ENCODE results near the gene TRABD.

The TRABD gene

DNA sequence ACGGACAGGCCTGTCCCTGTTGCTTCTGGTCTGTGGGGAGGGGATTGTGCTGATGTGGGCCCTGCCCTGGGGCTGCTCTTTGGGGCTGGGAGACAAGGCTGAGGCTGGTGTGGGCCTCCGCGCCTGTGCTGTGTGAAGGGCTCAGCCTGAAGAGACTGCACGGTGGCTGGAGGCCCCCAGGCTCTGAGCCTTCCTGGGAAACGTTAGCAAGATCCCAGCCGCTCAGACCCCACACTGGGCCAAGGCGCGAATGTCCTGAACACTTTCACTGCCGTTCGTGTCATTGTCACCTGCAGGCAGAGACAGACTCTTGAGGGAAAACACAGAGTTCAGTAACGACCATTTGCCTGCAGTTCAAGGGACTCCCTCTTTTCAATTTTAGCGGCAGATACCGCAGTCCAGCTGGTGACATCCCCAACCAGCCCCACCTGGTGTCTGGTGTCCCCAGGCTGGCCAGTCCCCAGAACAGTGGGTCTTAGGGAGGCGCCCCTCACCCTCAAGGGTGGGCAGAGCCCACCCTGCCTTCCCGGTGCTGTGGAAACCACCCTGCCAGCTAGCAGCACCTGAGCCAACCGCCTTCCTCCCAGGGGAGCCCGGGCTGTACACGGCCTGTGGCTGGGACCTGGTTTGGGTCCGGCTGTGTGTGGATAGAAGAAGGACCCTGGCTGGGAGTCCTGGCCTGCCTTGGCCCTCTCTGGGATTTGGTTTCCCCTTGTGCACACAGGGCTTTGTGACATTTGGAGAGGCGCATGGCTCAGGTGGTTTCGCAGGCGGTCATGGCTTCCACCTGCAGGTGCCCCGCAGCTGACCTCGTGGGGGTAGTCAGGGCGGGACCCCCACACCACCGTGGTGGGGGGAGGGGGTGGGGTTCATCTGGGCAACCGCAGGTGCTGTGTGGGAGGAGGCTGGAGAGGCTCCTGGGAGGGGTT is 9.5 kb upstream of the TRABD start:
- DNase-seq: no peak

DNA sequence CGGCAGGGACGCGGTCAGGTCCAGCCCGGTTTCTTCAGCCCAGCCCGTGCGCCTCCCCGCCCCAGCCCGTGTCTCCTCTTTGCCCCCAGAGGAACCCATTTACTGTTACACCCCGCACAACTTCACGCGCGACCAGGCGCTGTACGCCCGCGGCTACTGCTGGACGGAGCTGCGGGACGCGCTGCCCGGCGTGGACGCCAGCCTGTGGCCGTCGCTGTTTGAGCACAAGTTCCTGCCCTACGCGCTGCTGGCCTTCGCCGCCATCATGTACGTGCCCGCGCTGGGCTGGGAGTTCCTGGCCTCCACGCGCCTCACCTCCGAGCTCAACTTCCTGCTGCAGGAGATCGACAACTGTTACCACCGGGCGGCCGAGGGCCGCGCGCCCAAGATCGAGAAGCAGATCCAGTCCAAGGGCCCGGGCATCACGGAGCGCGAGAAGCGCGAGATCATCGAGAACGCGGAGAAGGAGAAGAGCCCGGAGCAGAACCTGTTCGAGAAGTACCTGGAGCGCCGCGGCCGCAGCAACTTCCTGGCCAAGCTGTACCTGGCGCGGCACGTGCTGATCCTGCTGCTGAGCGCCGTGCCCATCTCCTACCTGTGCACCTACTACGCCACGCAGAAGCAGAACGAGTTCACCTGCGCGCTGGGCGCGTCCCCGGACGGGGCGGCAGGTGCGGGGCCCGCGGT is 8.7 kb upstream of the TRABD start:
- no peak for DNase-seq

DNA sequence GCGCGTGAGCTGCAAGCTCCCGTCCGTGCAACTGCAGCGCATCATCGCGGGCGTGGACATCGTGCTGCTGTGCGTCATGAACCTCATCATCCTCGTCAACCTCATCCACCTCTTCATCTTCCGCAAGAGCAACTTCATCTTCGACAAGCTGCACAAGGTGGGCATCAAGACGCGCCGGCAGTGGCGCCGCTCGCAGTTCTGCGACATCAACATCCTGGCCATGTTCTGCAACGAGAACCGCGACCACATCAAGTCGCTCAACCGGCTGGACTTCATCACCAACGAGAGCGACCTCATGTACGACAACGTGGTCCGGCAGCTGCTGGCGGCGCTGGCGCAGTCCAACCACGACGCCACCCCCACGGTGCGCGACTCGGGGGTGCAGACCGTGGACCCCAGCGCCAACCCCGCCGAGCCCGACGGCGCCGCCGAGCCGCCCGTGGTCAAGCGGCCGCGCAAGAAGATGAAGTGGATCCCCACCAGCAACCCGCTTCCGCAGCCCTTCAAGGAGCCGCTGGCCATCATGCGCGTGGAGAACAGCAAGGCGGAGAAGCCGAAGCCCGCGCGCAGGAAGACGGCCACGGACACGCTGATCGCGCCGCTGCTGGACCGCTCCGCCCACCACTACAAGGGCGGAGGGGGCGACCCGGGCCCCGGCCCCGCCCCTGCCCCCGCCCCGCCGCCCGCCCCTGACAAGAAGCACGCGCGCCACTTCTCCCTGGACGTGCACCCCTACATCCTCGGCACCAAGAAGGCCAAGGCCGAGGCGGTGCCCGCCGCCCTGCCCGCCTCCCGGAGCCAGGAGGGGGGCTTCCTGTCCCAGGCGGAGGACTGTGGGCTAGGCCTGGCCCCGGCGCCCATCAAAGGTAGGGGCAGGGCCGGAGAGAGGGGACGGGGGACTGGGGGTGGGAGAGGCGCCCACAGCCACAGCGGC is 7.9 kb upstream of the TRABD start:
- DNase-seq: no peak

DNA sequence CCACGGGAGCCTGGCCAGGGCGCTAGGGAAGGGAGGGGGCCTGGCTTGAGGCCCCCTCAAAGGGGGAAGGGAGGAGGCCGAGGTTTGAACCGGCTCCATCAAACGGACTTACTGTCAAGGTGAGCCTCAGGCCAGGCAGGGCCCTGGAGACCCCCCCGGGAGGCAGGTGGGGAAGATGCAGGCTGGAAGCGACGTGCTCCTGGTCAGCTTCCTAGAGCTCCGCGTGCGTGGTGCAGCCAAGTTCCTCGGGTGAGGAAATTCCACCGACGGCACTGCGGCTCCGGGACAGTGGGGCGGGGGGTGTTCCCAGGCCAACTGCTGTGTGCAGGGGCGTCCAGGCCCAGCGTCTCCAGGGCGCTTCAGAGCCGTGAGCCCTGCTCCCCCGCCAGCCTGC is 7.2 kb upstream of the TRABD start:
- no peak for DNase-seq

DNA sequence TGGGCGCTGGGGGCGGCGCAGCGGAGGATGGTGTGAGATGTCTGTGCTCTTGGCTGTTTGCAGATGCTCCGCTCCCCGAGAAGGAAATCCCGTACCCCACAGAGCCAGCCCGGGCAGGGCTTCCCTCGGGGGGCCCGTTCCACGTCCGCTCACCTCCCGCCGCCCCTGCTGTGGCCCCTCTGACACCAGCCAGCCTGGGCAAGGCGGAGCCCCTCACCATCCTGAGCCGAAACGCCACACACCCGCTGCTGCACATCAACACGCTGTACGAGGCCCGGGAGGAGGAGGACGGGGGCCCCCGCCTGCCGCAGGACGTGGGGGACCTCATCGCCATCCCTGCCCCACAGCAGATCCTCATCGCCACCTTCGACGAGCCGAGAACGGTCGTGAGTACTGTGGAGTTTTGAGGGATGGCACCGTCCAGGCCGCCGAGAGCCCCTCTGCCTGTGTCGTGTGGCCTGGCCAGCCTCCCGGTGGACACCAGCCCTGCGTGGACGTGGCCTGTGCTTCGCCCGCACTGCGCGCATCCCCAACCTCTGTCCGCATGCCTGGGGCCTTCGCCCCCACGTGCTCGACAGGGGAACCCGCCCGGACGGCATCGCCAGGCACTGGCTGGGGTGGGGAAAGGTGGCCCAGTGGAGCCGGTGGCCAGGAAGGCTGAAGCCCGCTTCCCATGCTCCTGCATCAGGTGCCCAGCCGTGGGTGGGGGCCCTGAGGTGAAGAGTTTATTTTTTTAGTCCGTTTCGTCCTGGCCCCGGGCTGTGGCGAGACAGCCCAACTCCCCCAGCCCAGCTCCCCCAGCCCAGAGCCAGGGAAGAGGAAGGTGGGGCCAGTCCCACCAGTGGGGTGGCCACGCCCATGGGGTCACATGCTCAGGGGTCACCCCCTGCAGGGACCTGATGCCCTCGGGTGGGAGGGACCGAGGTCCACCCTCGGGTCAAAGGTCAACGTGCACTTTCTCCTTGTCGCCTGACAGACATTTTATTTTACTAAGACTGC is 6.5 kb upstream of the TRABD start:
- no peak for DNase-seq

DNA sequence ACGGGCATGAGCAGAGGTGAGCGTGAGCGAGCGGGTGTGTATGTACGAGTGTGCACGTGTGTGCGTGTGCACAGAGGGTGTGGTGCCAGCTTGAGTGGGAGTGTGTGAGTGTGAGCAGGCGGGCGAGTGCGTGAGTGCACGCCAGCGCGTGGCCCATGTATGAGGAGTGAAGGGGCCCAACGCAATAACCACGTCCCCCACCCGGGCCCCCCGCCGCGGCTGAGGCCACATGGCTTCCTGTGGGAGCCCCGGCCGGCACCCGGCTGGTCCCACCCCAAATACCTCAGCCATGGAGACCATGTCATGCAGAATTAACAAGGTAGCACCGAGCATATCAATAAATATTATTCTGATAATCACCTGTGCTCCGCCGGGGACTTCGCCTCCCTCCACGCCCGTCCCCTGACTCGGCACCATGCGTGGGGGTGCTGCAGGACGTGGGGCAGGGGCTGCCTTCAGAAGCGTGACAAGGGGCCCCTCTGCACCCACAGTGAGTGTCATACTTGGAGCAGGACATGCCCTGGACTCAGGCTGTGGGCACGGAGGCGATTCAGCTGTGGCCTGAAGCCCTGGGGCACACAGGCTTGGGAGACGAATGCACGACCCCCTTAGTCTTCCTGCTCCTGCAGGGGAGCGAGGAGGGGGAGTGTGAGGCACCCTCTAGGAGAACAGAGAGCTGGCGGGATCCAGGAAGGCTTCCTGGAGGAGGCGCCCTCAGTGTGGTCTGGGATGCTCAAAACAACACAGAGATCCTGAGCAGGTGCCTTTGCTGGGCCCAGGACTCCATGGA is 5.6 kb upstream of the TRABD start:
- DNase-seq: no peak

DNA sequence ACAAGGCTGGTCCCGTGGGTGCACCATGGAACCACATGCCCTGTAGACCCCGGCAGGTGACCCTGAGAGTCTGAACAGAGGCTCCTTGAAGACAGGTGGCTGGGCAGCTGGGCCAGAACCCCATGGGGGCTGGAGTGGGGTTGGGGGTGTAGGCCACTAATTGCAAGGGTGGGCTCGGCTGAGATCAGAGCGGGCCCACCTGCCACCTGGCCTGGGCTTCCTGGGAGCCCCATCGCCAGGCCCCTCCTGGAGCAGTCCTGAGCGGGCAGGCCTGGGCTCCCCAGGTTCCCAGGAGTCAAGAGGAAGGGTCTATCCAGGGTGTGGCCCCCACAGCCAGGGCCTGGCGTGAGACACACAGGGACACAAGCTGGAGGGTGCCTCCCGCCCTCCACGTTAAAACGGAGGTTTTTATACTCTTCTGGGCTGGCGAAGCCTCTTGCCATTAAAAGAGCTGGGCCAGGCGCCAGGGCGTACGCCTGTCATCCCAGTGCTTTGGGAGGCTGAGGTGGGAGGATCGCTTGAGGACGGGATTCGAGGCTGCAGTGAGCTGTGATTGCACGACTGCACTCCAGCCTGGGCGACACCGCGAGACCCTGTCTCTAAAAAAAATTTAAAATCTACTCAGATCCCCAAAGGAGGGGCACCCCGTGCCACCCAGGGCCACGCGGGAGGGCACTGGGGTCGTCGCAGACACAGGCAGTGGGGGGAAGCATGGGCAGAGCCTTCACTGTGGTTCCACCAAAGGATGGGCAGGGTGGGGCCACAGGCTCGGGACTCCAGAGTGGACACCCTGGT is 4.8 kb upstream of the TRABD start:
- no peak for DNase-seq

DNA sequence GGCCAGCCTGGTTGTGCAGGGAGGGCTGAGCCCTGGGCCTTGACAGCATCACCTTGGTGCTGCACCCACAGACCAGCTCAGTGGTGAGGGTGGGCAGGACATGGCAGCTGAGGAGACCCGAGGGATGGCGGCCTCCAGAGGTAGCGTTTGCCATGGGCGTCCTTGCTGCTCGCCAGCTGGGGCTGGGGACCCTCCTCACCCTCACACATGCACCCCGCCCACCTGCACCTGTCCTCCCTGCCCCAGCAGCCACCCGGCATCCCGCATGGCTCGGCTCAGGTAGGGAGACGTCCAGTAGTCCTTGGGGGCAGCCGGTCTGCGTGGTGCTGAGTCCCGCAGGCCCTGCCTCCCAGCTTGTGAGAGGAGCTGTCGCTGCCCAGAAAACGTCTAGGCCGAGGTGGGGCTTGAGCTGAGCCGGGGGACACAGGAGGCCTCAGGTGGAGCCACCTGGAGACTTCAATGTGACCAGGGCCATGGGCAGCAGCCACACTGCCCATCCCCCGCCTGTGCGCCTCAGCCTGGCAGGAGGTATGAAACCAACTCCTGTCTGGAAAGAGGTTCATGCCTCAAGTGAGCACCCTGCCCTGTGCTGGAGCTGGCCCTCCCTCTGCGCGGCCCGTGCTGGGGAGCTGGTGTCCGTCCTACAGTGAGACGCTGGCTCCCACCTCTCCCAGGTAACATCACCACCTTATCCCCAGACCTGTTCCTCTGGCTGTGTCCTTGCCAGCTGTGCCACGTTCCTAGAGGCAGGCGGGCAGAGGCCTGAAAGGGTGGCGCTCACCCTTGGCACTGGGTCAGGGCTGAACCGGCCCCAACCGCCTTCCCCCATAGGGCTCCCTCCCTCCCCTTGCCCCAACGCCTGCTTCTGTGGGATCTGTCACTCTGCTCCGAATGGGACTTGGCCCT is 3.3 kb upstream of the TRABD start:
- DNase-seq: no peak

DNA sequence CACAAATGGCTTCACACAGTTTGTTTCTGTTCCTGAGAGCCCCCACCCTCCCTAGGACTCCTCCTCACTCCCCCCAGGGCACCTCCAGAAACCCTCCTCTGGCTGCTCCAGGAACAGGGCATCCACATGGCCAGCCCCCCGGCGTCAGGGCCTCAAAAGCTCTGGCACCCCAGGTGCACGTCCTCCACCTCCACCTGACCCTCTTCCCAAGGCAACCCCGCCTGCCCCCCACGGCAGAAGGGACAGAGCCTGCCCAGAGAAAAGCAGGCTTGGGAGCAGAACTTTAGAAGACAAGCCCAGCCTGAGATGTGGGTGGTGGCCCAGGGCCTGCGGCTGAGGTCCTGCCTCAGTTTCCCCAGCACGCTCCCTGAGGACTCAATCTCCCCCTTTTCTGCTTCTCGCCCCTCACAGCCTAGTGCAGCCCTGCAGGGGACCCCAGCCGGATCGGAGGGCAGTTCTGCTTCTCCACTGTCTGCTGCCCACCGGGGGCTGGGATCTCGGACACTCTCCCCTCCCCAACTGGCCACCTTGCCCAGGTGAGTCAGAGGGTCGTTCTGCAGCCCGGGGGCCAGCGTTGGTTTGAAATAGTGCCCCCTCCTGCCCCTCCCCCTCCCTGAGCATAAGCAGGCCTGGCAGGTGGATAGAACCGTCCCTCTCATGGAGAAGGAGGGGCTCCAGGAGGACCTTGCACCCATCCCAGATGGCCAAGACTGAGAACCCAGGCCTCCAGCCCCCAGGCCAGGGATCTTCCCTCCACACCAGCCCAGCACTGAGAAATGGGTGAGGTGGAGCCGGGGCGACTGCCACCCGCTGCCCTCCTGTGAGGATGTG is 2.4 kb upstream of the TRABD start:
- DNase-seq: no peak

DNA sequence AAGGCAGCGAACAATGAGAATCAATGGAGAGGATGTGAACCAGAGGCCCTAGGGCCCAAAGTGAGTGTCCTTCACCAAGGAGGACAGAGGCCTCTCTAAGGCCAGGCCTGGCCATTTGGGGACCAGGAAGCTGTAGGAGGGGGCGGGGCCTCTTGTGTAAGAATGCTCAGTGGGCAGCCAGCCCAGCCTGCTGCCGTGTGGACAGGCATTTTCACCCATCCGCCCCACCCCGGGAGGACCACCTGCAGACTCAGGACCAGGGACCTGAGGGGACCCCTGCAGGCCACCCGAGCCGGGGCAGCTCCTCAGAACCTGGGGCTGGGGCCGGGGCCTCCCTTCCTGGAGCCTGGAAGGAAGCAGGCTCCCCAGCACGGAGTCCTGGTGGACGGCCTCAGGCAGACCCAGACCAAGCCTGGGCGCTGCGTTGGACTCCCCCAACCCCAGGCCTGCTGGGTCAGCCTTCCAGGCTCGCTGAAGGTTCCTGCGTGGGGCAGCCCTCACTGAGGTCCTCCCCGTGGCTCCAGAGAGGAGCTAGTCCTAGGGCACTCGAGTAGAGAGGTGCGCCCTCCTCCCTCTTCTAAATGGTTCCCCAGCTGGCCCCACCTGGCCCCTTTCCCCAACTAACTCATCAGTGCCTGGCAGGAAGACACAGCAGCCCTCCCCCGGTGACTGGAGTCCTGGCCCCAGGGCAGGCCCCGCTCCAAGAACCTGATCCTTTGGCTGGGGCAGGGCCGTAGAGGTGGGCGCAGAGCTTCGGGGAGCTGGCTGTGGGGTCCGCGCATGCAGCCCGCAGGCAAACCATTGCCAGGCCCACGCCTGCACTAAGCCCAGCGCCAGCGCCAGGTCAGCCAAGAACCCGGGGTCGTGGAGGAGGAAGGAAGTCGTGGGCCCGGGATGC is 1.5 kb upstream of the TRABD start:
- no peak for DNase-seq

DNA sequence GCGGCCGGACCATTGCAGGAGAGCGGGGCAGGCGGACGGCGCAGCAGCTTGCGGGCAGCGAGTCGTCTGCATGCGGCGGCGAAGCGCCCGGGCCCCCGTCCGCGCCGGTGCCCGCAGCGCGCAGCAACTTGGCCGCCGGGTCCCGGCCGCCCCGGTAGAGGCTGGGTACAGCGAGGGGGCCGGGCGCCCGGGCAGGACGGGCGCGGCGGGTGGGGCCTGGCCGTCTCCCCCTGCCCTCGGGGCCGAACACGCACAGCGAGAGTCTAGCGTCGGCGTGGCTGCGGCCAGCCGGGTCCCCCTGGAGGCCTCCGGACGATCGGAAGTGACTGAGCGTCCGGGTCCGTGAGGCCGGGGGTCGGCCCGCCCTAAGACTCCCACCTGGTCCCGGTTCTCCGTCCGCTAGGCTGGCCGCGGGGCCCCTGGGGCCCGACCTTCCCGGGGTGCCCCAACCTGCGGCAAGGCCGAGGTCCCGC is 775 bp upstream of the TRABD start:
- no peak for DNase-seq

DNA sequence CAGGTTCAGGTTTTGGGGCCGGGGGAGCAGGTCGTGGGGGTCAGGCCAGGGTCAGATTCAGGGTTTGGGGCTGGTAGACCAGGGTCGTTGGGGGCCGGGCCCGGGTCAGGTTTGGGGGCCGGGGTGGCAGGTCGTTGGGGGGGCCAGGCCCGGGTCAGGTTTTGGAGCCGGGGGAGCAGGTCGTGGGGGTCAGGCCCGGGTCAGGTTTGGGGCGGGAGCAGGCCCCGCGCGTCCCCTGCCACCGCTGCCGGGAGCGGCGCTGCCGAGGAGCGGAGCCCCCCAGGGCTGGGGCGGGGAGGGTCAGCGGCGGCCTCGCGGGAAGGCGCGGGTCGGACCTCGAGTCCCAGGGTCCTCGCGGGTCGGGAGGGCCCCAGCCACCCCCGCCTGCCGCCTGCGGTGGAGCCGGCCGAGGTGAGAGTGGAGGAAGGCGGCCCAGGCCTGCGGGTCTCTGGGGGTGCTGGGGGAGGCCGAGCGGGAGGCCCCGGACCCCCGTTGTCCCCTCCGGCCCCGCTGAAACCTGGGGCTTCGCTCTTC is 535 bp downstream of the TRABD start:
- no peak for DNase-seq

DNA sequence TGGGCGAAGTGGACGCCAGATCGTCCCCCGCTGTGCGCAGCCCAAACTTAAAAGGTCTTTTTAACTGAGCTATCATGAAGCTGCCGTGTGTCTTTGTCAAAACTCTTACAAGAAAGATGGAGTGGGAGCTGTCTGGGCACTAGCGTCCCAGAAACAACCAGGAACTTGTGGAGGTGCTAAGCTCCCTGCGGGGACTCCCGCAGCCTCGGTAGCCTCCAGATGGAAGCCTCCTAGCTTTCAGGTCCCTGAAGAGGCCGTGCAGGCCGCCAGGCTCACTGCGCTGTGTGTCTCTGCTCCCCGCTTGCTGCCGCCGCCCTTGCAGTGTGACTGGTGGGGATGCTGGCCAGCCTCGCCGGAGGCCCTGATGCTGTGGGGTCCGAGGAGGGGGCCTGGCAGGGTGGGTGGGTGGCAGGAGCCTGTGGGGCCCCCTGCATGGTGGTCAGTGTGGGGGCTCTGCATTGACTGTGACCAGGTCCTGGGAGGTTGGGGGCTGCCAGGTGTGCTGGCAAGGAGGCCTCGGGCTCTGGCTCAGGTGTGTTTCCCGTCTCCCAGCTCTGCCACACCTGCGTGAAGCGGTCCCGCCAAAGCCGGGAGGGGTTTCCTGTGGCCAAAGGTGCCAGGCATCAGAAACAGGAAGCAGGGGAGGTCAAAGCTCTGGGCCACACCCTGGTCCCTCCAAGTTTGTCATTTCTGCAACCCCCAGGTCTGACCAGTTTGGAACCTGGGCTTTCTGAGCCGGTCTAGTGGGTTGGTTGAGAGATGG is 1.2 kb downstream of the TRABD start:
- no peak for DNase-seq

DNA sequence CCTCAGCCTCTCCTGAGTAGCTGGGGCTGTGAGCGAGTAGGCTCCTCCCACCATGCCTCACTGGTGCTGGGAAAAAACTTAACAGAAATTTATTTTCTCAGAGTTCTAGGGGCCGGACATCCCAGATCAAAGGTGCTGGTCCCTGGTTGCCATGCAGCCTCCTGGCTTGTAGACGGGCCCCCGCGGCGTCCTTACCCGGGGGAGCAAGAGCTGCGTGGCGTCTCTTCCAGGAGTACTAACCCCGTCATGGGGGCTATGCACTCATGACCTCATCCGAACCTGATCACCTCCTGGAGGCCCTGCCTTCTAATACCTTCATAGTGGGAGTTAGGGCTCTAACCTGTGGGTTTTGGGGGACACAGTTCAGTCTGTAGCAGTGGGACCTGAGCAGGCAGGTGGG is 2.6 kb downstream of the TRABD start:
- DNase-seq: no peak

DNA sequence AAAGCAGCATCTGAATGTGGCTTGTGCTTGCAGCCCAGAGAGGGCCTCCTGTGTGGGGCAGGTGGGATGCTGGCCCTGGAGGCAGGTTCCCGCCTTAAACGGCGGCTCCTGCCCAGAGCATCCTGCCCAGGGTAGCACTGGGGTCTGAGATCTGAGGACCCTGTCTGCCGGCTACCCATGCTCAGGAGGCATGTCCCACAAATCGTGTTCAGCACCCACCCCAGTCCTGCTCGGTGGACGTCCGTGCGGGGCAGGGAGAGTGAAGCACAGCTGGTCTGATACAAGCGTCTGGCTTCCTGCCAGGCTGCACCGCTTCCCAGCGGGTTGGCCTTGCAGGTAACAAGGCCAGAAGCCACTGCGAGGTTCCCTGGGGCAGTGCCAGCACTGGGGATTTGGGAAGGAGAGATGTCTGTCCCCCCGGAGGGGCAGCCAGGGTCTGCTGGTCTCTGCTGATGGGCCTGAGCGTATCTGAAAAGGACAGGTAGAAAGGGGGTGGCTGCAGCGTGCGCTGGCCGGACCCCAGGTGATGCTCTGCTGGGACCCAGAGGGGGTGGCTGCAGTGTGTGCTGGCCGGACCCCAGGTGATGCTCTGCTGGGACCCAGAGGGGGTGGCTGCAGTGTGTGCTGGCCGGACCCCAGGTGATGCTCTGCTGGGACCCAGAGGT is 3.6 kb downstream of the TRABD start:
- no peak for DNase-seq
